Fibroblast of villous mesenchyme (primary cell): ENCODE measurements around the gene LCE5A. TPM values are rescaled to one million over a fixed set of nuclear protein-coding genes. Genes with fewer than 3 reads are reported as not detected.
"Not testable (repeated sequence)": the region's sequence is repeated elsewhere in the genome, so short reads cannot be mapped to it uniquely, and the experiment has no call there.

ENCODE experiments used
- DNase-seq: peaks from one replicate; pipeline ENCODE4 v3.0.0-alpha.2; 2010; ENCODE audit warnings: low read depth
- H3K4me3 ChIP-seq: 2 replicates; pipeline ENCODE4 v1.5.1; 2011; ENCODE audit warnings: low read depth, mild to moderate bottlenecking, low read length
- total RNA-seq: library from RNA; depleted of rRNA; stranded (reverse); fragments of >200 nt; gene quantifications from 2 replicates; pipeline ENCODE4 v1.2.3, GENCODE V29; 2012
- TF ChIP-seq, protein P1 (sequence below): IDR thresholded peaks from 2 replicates; pipeline ENCODE4 v1.5.1; 2012; ENCODE audit warnings: low read depth, mild to moderate bottlenecking, low read length; ENCODE audit not compliant: insufficient read depth

LCE5A gene
- total RNA-seq, 1 donor: not detected

DNA sequence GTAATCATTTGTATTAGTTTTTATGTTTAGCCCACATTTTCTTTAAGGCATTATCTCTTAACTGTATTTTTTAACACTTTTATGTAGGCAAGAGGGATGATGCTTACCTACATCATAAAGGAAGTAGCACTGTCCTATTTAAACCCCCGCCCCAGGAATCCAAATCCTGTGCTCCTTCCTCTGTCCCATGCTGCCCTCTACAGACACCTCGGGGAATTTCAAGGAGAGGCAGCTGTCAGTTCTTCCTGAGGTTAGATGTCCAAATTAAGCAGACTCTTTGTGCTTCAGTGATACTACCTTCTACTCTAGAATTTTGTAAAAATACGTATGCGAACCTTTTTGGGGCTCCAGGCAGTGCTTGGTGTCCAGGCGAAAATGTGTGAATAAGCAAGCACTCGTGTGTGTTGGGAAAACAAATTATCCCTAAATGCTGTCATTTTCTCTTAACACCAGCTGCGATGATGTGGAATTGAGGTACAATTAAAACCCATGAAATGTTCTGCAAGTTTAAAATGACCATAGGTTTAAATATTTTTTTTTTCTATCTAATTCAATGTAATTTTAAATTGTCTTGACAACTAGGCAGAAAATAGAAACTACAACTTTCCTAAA lies 22.8 kb downstream of the LCE5A start:
- H3K4me3 ChIP-seq: no peak overlapping the region
- TF ChIP-seq, protein P1, sequence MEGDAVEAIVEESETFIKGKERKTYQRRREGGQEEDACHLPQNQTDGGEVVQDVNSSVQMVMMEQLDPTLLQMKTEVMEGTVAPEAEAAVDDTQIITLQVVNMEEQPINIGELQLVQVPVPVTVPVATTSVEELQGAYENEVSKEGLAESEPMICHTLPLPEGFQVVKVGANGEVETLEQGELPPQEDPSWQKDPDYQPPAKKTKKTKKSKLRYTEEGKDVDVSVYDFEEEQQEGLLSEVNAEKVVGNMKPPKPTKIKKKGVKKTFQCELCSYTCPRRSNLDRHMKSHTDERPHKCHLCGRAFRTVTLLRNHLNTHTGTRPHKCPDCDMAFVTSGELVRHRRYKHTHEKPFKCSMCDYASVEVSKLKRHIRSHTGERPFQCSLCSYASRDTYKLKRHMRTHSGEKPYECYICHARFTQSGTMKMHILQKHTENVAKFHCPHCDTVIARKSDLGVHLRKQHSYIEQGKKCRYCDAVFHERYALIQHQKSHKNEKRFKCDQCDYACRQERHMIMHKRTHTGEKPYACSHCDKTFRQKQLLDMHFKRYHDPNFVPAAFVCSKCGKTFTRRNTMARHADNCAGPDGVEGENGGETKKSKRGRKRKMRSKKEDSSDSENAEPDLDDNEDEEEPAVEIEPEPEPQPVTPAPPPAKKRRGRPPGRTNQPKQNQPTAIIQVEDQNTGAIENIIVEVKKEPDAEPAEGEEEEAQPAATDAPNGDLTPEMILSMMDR: peak; percentile 50
- DNase-seq: peak; percentile 2

DNA sequence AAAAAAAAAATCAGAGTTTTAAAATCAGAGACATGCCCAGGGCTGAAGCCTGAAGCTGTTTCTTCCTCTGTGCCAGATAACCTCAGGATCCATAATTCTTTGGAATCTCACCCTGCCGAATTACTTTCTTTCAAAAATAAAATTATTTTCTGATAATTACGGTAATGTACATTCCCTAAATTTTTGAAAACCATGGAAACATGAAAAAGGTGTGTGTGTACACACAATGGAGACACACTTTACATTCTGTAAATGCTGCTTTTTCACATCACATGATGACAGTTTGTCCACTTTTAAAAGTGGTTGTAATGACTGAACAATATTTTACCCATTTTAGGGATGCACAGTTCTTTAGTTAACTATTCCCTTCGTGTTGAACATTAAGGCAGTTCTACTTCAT lies 25.2 kb downstream of the LCE5A start:
- no peak for DNase-seq
- H3K4me3 ChIP-seq: no peak overlapping the region
- TF ChIP-seq, protein P1: no peak

DNA sequence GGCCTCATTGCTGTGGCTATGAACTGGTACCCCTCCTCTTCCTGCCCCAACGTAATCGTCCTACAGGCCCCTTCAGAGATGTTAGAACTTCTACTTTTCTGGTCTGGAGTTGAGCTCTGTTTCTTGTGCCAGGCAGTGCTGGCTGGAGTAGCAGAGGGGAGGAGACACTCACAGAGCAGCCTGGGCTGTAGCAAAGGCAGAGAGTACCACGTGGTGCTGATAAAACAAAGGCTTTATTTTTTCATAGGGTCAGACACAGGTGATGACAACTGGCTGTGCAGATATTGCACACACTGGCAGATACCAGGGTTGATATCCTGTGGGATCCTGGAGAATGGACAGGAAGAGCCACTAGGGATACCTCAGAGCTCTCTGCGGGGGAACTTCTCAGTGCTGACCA lies 26.9 kb downstream of the LCE5A start:
- TF ChIP-seq, protein P1: no peak
- H3K4me3 ChIP-seq: no peak overlapping the region

DNA sequence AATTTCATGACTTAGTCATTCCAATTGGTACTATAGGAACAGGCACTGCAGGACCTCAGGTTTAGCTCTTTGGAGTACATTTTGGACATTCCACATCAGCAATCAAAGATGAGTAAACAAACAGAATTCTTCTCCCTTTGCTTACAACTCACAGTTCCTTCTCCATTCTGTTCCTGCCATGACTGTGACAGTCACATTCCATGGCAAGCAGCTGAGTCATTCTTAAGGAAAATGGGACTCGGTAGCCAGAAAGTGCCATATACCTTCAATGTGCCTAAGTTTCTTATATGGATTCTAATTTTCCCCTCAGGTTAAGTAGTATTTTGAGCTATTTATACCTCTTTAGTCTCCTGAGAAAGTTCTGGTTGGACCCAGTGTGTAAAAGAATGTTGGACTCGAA lies 29.3 kb downstream of the LCE5A start:
- TF ChIP-seq, protein P1: no peak
- no peak overlapping the region for H3K4me3 ChIP-seq
- no peak for DNase-seq

More for the DNA sequence above, 26.9 kb downstream of the LCE5A start:
- DNase-seq: no peak

DNA sequence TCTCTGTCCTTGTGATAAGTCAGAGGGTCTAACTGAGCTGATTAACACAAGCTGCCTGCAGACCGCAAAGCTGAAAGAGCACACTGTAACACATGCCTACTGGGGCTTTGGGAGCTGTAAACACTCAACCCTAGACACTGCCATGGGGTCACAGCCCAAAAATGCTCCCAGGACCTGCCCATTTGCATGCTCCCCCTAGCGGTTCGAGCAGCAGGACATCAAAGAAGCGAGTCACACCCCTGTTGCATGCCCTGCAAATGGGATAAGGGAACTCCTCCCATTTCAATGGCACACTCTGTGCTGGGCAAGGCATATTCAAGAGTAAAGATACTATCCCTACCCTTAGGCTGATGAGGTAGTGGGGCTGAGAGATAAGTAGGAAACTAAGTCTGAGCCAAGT lies 33.2 kb downstream of the LCE5A start:
- DNase-seq: no peak
- H3K4me3 ChIP-seq: no peak overlapping the region

DNA sequence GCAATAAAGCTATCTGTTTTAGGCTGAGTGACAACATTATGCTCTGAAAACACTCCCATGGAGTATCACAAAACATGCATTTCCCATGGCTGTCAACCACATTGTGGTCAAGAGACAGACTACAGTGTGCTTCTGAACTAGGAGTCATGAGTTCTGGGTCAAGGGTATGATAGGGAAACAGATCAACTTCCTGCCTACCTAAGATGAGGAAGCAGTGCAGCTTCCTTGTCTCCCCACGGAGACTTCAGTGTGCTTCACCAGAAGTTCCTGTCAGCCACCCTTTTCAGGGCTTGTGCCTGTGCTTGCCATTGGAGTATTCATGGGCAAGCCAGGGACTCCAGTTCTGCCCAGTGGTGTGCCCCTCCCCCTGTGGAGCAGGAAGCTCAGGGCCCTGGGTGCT lies 36.1 kb downstream of the LCE5A start:
- TF ChIP-seq, protein P1: no peak
- DNase-seq: no peak
- no peak overlapping the region for H3K4me3 ChIP-seq

More for the DNA sequence above, 33.2 kb downstream of the LCE5A start:
- TF ChIP-seq, protein P1: no peak

DNA sequence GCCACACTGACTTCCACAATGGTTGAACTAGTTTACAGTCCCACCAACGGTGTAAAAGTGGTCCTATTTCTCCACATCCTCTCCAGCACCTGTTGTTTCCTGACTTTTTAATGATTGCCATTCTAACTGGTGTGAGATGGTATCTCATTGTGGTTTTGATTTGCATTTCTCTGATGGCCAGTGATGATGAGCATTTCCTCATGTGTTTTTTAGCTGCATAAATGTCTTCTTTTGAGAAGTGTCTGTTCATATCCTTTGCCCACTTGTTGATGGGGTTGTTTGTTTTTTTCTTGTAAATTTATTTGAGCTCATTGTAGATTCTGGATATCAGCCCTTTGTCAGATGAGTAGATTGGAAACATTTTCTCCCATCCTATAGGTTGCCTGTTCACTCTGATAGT lies 37.8 kb downstream of the LCE5A start:
- DNase-seq, H3K4me3 ChIP-seq: not testable (repeated sequence)

Other genes with a start within 250 kb of the LCE5A start
- under 0.01 TPM in 1 of 2 replicates, not detected in the other for gene FLG, start 185.6 kb upstream of the LCE5A start, total RNA-seq
- not detected in 2 replicates for gene FLG2, start 150.8 kb upstream of the LCE5A start, total RNA-seq
- not detected in 2 replicates for gene CRNN, start 96.5 kb upstream of the LCE5A start, total RNA-seq
- gene CRCT1, start 3.7 kb downstream of the LCE5A start, total RNA-seq: not detected in 2 replicates
- not detected in 2 replicates for gene LCE3E, start 56.0 kb downstream of the LCE5A start, total RNA-seq
- gene LCE3D, start 69.7 kb downstream of the LCE5A start, total RNA-seq: not detected in 2 replicates
- gene LCE3C, start 89.4 kb downstream of the LCE5A start, total RNA-seq: not detected in 2 replicates
- gene LCE3B, start 103.0 kb downstream of the LCE5A start, total RNA-seq: not detected in 2 replicates
- not detected in 2 replicates for gene LCE3A, start 112.3 kb downstream of the LCE5A start, total RNA-seq
- not detected in 2 replicates for gene LCE2D, start 152.6 kb downstream of the LCE5A start, total RNA-seq
- not detected in 2 replicates for gene LCE2C, start 164.5 kb downstream of the LCE5A start, total RNA-seq
- gene LCE2B, start 175.3 kb downstream of the LCE5A start, total RNA-seq: not detected in 2 replicates
- 0.43 TPM in 1 of 2 replicates, not detected in the other for gene LCE2A, start 187.5 kb downstream of the LCE5A start, total RNA-seq
- gene LCE4A, start 197.4 kb downstream of the LCE5A start, total RNA-seq: not detected in 2 replicates
- gene KPRP, start 247.2 kb downstream of the LCE5A start, total RNA-seq: not detected in 2 replicates